Thoracic aorta (tissue), 2 donors: ENCODE data around the gene KLHL30. TPM values are rescaled to one million over a fixed set of nuclear protein-coding genes. Genes with fewer than 3 reads are reported as not detected.

ENCODE experiments used
- ATAC-seq: fragments of 150-250 bp; one replicate; pipeline ENCODE4 v1.8.0; 2017; ENCODE audit warnings: low read depth; ENCODE audit not compliant: insufficient number of reproducible peaks, low FRiP score
- DNase-seq: peaks from one replicate; pipeline ENCODE4 v3.0.0-alpha.2; 2020; ENCODE audit warnings: low spot score
- H3K27ac ChIP-seq, 2 donors: fragments of 200-600 bp; sonication (generic); 1 replicate in 1 of 2; 2 replicates in 1 of 2; pipeline ENCODE4 v1.5.1; 2016; ENCODE audit warnings: mild to moderate bottlenecking in 2 of 2, moderate library complexity in 2 of 2
- H3K27me3 ChIP-seq: fragments of 200-600 bp; sonication (generic); replicated peaks from 2 replicates; pipeline ENCODE4 v1.6.0; 2016; ENCODE audit warnings: mild to moderate bottlenecking; ENCODE audit not compliant: insufficient read depth
- H3K36me3 ChIP-seq: fragments of 200-600 bp; sonication (generic); one replicate; pipeline ENCODE4 v1.5.1; 2016
- H3K4me1 ChIP-seq, 2 donors: fragments of 200-600 bp; sonication (generic); 1 replicate in 1 of 2; 2 replicates in 1 of 2; pipeline versions ENCODE4 v1.5.1 to v1.6.0; 2016; ENCODE audit warnings: low read depth in 2 of 2, mild to moderate bottlenecking in 1 of 2; ENCODE audit not compliant: control insufficient read depth in 1 of 2
- H3K4me3 ChIP-seq: fragments of 200-600 bp; sonication (generic); 2 replicates; pipeline ENCODE4 v1.5.1; 2016; ENCODE audit warnings: mild to moderate bottlenecking
- H3K9me3 ChIP-seq: fragments of 200-600 bp; sonication (generic); 2 replicates; pipeline ENCODE4 v1.5.1; 2016
- CTCF ChIP-seq: fragments of 200-600 bp; sonication (generic); IDR thresholded peaks from one replicate; pipeline ENCODE4 v1.5.1; 2019; ENCODE audit warnings: antibody characterized with exemption
- total RNA-seq, 2 donors: library from RNA; depleted of rRNA; stranded (reverse); fragments of >200 nt; gene quantifications; one replicate each; pipeline versions ENCODE4 v1.1.0 to v1.2.3, GENCODE V29; 2016

KLHL30 gene
- total RNA-seq, 2 donors from 2014 or later: 18.3 to 33.4 TPM

DNA sequence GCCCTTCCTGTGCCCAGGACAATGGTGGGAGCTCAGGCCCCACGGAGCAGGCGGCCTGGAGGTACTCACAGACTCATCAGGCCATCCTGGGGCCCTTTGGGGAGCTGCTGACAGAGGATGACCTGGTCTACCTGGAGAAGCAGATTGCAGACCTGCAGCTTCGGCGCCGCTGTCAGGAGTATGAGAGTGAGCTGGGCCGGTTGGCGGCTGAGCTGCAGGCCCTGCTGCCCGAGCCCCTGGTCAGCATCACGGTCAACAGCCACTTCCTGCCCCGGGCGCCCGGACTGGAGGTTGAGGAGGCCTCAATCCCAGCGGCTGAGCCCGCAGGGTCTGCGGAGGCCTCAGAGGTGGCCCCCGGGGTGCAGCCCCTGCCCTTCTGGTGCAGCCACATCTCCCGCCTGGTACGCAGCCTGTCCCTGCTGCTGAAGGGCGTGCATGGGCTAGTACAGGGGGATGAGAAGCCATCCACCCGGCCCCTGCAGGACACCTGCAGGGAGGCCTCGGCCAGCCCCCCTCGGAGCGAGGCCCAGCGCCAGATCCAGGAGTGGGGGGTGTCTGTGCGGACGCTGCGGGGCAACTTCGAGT lies 8.3 kb upstream of the KLHL30 start:
- DNase-seq (no peak), ATAC-seq (no peak)
- H3K4me1 ChIP-seq: peaks cover 0 to 13% of the 10 kb centered on the region in 2 donors
- no peaks in the 10 kb centered on the region for H3K27me3 ChIP-seq
- H3K9me3 ChIP-seq: no peaks in the 10 kb centered on the region
- H3K4me3 ChIP-seq: no peak overlapping the region
- H3K27ac ChIP-seq: no peak overlapping the region
- H3K36me3 ChIP-seq: no peaks in the 10 kb centered on the region
- TF ChIP-seq CTCF: no peak

DNA sequence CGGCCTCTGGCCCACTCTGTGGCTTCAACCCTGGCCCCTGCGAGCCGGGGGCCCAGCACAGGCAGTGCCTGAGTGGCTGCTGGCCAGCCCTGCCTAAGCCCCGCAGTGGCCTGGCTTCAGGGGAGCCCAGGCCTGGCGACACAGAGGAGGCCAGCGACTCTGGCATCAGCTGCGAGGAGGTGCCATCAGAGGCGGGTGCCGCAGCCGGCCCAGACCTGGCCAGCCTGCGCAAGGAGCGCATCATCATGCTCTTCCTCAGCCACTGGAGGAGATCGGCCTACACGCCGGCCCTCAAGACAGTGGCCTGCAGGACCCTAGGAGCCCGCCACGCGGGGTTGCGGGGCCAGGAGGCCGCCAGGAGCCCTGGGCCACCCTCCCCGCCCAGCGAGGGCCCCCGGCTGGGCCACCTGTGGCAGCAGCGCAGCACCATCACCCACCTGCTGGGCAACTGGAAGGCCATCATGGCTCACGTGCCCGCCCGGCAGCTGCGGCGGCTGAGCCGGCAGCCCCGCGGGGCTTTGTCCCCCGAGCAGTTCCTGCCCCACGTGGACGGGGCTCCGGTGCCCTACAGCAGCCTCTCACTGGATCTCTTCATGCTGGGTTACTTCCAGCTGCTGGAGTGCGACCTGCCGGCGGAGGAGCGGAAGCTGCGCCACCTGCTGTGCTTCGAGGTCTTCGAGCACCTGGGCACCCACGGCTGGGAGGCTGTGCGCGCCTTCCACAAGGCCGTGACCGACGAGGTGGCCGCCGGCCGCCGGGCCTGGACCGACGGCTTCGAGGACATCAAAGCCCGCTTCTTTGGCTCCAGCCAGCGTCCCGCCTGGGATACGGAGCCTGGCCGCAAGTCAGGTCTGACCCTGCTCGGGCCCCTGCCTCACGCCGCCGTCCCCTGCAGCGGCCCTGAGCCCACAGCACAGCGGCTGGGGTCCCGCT lies 7.5 kb upstream of the KLHL30 start:
- H3K27me3 ChIP-seq: no peaks in the 10 kb centered on the region
- H3K9me3 ChIP-seq: no peaks in the 10 kb centered on the region
- H3K27ac ChIP-seq: no peak overlapping the region
- no peak for TF ChIP-seq CTCF
- ATAC-seq: no peak
- H3K36me3 ChIP-seq: no peaks in the 10 kb centered on the region
- peaks cover 0 to 13% of the 10 kb centered on the region in 2 donors for H3K4me1 ChIP-seq
- no peak overlapping the region for H3K4me3 ChIP-seq
- DNase-seq: no peak

GRCh38 chr2:238131761-238132462 lies 6.6 kb upstream of the KLHL30 start:
- Histone ChIP-seq H3K4me3 (no peak overlapping the region), H3K36me3 (no peaks in the 10 kb centered on the region), H3K4me1 (peaks cover 0 to 12% of the 10 kb centered on the region in 2 donors), H3K27me3 (no peaks in the 10 kb centered on the region), H3K9me3 (no peaks in the 10 kb centered on the region), H3K27ac (no peak overlapping the region)
- no peak for DNase-seq
- no peak for TF ChIP-seq CTCF
- no peak for ATAC-seq

DNA sequence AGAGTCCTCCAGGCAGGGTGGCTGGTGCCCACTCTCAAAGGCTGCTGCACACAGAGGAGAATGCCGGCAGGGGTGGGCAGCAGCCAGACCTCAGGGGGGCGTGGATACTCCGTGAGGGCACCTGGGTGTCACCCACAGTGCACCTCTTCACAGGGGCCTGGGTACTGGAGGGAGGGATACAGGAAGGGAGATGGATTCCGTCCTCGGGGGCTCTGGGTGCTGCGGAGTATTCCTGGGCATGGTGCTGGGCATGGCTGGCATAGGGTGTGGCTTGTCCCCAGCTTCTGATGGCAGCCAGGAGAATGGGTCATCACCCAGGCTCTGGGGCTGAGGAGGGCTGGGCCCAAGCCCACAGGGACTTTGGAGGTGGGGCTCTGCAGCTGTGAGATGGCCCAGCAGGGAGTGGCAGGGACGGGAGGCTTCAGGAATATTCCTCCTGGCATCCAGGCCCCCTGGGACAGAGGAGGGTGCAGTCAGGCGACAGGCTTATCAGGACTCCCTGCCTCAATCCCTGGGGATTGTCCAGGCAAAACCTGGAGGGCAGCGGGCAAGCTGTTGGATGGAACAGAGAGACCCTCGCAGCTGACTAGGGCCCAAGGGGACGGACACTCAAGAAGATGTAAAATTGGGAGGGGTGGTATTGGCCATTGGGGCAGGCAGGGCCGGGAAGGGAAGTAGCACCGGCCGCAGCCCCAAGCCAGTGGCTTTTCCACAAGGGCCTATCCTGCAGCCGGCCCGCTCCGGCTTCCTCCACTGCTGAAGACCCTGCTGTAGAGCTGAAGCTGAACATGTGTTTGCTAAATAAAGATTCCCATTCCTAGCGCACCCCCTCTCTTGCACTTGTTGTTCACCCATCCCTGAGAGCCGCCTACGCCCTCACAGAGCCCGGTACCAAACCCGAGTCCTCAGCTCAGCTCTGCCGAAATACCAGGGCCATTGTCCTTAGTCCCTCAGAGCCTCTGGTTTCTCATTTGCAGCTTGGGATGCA lies 5.7 kb upstream of the KLHL30 start:
- no peak for TF ChIP-seq CTCF
- DNase-seq: no peak
- no peak overlapping the region for H3K27ac ChIP-seq

More for the DNA sequence above, 5.7 kb upstream of the KLHL30 start:
- Histone ChIP-seq H3K4me1 (peaks cover 3 to 6% of the 10 kb centered on the region in 2 donors), H3K9me3 (no peaks in the 10 kb centered on the region), H3K4me3 (no peak overlapping the region), H3K27me3 (no peaks in the 10 kb centered on the region), H3K36me3 (no peaks in the 10 kb centered on the region)
- ATAC-seq: no peak
